Stimulated activated CD4-positive, alpha-beta T cell treated with anti-CD3 and anti-CD28 coated beads, Interleukin-1b, Interleukin-23, amount 100 ng/mL, for 48 hours (primary cell): Measurements from ENCODE around the gene WASHC3.

Source experiments
- DNase-seq: peaks from one replicate; pipeline ENCODE4 v3.0.0-alpha.2; 2020

Gene WASHC3

GRCh38 chr12:101966496-101966895 lies 95.3 kb downstream of the WASHC3 start:
- no peak for DNase-seq

- DNase-seq = no peak
Measured at GRCh38 chr12:101963697-101964096, 98.1 kb downstream of the WASHC3 start.
